Renal pelvis (tissue), 4 donors: Measurements from ENCODE around the gene CD80. TPM values are rescaled to one million over a fixed set of nuclear protein-coding genes. Genes with fewer than 3 reads are reported as not detected.

Source experiments
- DNase-seq: peaks from one replicate; pipeline ENCODE4 v3.0.0-alpha.2; 2013
- polyA plus RNA-seq, 3 donors: library from polyadenylated mRNA; unstranded; fragments of 120-200 nt; gene quantifications; one replicate each; pipeline ENCODE4 v1.2.1, GENCODE V29; 2013; ENCODE audit not compliant: insufficient read length in 3 of 3

Gene CD80
- polyA plus RNA-seq, 3 donors, result 0.17 to 0.42 (median 0.30) TPM

DNA sequence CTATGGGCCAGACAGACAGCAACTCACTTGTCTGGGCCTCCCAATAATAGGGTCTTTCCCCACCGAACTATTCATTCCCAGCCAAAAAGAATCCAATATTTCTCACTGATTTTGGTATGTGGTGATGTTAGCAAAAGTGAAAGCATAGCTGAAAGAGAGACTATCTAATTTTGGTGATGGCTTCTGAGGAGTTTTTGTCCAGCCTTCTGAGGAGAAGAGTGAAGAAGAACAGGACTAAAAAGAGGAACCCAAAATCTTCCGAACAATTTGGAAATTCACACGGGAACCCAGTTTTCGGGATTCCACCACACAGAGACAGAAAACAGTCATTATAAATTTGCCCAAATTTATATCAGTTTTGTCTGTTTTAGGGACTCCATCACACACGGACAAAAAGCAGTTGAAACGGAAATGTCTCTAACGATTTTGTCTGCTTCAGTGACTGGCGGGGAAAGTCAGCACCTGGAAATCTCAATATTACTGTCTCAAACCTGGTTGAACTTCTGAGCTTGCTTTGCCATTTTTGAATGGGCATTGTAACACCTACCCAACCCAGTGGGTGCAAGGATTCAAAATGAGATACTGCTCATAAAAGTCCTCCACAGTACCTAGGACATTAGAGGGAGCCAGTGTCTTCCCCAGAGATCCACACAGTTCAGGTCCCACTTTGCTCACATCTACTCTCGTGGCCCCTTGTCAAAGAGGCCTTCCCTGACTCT, 9.1 kb downstream of the CD80 start:
- DNase-seq, result no peak

DNA sequence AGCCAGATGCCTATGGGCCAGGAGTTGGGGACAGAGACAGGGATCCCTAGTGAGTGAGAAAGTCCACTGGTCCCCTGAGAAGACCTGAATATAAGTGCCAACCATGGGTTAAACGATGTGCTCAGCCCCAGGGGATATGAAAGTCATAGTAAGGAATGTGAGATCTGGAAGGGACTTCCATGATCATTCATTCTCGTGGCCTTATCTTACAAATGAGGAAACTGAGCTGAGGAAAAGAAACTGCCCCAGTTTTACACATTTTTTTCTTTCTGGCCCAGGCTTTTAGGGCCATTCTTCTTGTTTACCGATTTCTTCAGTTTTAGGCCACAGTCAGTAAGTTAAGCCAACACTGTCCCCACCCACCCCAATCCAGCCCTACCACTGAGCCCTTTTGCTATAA, 11.1 kb downstream of the CD80 start:
- DNase-seq, result no peak

DNA sequence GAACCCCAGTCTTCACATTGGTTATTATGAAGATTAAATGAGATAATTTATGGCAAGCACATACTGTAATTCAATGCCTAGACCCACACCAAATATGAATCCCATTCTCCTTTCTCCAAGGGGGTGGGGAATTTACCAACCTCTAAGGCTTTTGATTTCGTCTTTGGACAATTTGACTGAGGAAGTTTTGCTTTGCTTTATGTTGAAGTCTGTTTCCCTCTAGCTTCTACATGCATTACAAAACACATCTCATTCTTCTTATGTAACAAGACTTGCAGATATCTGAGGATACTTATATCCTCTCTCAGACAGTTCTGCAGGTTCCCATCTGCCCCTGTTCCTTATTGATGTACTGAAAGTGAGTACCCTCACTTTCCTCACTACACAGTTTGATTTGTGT, 12.2 kb downstream of the CD80 start:
- DNase-seq, result no peak

DNA sequence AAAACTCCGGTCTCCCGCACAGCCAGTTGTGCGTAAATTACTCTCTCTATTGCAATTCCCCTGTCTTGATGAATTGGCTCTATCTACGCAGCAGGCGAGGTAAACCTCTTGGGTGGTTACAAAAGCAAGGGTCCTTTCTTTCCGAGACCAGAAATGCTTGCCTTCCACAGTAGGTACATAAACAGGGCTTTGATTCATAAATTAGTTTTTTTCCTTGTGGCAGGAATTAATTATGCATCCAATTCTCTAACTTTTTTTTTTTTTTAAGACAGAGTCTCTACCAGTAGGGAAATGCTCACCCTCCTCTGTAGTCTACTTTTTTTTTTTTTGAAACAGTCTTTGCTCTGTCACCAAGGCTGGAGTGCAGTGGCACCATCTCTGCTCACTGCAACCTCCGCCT, 16.3 kb downstream of the CD80 start:
- DNase-seq, result no peak

DNA sequence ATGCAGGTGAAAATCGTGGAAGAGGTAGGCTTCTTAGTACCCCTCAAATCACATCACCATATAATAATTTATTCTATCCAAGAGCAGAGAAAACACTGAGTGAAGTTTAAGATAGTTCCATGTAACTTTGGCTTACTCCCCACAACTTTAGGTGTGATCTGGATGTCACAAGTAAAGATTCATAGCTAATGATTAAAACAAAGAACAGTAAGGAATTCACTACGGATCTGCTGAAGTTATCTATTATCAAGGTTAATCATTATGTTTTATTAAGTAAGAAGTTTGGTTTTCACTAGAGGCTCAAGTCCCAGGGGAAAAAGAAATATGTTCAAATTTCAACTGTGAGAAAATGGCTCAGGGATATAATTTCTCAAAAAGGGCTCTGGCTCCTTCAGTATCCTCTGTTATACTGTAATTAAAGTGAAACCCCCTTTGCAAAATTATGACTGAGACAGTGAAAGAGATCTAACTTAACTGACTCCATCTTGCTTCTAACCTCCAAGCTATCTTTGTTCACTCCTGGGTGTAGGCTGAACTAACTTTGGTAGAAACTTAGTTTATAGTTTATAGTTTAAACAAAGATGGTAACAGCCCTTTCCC, 17.1 kb downstream of the CD80 start:
- no peak for DNase-seq

DNA sequence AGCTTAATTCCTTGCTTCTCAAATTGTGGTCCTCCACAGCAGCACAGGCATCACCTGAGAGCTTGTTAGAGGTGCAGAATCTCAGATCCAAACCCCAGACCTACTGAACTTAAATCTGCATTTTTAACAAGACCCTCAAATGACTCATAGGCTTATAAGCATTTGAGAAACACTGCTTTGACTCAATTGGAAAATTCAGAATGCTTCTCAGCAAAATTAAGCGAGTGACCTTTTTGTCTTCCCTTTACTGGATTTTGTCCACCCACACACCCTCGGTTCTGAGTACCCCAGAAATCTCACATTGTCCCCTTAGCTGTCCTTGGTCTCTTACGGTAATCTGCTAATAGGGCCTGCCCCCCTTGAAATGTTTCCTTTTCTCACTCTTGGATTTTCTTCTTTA, 17.9 kb downstream of the CD80 start:
- no peak for DNase-seq

DNA sequence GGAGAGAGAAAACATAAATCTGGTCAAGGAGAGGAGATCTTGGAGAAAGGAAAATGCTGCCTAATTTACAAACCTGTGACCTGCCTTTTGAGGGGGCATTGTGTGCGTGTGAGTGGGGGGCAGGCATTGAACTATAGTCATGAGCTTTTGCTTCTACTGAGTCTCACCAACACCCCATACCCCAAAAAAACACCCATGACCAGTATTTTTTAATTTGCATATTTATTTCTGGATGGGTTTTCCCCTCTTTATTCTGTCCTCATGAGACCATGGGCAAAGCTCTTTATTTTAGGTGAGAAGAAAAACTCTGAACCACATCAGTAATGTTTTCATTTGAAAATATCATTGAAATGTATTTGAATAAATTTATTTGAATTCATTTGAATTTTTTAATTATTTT, 20.6 kb downstream of the CD80 start:
- no peak for DNase-seq

DNA sequence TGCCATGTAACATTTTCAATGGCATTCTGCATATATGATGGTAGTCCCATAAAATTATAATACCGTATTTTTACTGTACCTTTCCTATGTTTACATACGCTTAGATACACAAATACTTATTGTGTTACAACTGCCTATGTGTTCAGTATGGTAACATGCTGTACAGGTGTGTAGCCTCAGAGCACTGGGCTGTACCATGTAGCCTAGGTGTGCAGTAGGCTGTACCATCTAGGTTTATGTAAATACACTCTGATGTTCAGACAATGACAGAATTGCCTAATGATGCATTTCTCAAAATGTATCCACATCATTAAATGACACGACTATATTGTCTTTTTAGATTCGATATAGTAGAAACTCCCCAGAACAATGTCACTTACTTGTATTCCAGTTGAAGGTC, 22.7 kb downstream of the CD80 start:
- DNase-seq, result no peak

DNA sequence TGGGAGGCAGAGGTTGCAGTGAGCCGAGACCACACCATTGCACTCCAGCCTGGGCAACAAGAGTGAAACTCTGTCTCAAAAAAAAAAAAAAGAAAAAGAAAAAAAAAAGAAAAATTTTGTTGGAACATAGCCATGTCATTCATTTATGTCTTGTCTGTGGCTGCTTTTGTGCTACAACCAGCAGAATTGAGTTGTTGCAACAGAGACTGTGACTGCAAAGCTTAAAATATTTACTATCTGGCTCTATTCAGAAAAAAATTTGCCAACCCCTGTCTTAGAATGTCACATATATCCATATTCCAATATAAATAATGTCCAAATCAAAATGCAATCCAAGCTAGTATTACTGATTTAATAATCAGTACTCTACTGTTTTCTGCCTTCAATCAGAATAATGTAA, 25.1 kb downstream of the CD80 start:
- DNase-seq, result no peak

DNA sequence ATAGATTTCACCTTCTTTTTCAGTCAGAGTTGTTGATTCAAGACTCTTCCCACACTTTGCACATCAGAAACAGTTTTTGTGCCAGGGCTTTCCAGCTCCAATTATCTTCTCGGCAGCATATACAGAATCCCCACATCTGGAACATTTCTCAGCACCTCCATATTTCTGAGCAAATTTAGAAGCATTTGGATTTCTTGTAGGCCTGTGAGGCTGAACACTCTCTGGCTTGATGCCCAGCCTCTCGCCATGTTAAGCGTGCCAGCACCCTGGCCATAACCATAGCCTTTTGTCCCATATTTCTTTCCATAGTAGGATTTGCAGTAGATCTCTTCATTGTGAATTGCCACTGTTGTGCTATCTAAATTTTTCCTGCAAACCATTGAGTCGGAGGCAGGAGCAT, 28.3 kb downstream of the CD80 start:
- no peak for DNase-seq

DNA sequence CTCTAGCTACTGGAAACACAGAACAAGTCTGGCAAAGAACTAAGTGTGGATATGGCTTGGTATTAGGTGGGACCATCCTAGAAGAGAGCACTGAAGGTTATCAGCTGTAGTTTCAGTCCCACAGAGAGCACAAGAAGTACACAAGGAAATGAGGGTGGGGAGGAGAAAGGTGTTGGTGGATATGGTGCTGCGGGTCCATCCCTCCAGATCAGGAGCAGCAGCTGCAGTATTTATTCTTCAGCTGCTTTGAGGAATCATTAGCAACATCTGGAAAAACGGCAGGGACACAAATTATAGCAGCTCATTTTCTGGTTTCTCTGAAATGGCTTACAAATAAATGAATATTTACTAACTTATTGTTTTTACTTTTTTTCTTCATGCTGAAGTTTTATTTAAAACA, 29.0 kb downstream of the CD80 start:
- DNase-seq, result no peak

DNA sequence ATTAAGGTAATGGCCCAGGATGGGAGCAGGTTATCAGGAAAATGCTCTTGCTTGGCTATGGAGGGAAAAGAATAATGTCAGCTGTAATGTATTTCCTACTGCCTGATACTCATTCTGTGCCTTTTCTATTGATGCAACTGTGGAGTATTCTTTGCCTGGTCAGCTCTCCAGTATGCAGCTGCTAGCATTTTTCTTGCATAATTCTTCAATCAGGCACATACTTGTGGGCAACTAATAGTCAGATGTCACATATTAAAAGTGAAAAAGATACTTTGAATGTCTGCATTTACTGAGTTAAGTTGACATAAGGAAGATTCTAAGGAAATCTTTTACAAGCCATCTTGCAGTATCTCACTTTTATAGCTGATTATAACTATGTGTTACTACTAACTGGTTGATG, 29.5 kb downstream of the CD80 start:
- no peak for DNase-seq

DNA sequence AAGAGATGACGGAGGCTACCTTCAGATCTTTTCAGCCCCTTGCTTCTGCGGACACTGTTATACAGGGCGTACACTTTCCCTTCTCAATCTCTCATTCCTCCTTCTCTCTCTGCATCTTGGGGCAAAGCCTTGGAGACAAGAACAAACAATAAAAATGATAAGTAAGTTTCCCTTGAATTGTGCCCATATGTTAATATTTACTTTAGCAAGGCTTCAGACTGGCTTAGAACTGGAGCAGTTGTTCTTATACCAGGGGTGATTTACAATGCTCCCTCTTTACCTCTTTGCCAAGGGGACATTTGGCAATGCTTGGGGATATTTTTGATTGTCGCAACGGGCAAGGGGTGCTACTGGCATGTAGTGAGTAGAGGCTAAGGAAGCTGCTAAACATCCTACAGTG, 31.7 kb downstream of the CD80 start:
- DNase-seq, result no peak

DNA sequence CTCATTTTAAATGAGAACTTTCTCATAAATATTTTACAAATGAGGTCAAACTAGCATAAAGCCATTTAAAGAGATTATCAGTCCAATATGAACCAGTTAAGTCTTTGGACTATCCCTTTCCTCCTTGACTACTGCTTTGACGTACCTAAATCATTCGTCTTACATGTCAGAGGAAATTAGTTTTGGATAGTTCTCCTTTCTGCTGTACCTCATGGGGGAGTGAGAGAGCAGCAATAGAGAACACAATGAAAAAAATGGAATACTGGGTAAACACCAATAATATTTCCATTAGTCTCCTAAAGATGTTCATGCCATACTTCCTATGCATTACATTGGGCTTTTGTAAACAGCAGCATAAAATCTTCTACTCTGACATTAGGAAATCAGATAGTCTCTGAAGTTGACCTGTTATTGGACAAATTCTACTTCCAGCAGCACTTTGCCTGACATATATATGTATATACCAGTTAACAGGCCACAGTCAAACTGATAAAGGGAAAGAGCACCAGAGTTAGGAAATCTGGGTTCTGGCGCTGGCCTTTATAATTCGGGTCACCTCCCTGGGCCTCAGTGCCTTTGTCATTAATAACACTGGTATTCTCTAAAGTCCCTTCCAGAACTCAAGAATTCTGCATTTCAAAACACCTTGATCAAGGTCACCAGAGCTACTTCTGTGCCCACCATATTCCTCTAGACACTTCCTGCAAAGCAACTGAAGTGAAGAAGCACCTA, 34.3 kb downstream of the CD80 start:
- no peak for DNase-seq

DNA sequence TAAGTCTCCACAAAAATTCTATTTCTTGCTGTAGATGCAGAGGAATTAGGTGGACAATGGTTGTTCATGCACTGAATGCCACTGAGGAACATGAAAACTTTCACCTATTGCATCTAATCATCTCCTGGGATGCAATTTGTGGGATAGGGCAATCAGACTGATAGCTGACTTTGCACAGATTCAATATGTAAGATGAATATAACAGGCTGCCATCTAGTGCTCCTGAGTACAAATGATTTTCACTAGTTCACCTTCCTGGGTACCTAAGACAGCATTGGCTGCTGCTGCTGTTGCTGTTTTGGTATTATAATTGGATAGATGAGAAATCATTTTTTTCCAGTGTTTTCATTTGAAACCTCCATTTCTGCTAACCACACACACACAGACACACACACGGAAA, 41.4 kb downstream of the CD80 start:
- no peak for DNase-seq

DNA sequence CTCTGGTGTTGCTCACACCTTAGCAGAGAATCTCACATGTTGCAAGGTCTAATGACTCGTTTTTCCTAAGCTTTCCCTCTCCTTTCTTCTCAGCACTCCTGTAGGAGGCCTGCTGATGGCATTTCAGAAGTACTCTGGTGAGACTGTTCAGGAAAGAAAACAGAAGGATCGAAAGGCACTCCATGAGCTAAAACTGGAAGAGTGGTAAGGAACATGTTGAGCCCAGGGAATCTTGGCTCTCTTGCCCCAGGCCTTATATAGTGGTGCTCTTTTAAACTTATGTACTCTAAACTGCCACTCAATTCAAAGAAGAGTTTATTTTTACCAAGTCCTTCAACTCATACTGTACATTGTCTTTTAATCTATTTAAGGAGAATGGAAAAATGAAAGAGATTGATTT, 42.3 kb downstream of the CD80 start:
- no peak for DNase-seq

DNA sequence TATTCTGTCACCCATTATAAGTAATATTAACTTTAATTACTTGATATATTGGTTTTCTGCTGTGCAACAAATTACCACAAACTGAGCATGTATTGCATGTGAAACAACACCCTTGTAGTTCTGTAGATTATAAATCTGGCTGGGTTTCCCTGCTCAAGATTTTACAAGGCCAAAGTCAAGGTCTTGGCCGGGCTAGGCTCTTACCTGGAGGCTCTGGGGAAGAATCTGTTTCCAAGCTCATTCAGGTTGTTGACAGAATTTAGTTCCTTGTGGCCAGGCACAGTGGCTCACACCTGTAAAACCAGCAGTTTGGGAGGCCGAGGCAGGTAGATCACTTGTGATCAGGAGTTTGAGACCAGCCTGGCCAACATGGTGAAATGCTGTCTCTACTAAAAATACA, 44.8 kb downstream of the CD80 start:
- no peak for DNase-seq

DNA sequence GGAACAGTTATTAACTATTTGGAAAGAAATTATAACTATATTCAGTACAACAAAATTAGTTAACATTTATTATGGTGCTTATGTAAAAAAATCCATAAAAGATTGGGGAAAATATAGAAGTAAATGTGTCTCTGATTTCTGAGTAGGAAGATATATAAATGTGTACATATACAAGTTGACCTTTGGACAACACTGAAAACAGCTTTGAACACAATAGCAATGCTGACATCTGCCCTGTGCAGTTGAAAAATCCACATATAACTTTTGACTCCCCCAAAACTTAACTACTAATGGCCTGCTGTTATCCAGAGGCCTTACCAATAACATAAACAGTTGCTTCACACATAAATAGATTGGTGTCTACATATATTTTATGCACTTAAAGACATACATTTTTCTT, 48.7 kb downstream of the CD80 start:
- DNase-seq, result no peak

DNA sequence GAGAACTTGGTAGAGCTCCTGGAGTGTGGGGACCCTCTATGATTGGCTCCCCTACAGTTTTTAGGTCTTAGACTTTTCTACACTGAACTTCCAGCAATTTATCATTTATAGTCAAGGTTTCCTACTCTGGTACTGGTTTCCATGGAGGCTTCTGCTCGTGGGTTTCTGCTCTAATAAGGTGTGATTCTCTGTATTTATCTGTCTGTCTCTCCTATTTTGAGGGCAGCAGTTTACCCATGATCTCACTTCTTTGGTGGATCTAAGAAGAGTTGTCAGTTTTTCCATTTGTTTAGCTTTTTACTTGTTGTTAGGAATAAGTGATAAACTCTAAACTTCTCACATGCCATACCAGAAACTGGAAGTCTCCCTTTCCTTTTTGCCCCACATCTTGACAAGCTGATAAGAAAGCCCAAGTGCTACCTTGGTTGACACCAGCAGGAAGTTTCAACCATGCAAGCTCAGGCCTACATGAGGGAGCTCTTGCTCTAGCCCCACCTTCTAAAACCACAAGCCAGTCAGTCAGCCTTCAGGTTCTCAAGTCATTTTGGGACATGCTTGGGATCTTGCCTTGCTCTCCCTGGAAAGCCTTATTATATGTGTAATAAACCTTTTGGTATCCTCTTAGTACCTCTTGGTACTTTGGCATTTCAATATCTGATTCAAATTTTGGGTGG, 51.1 kb downstream of the CD80 start:
- no peak for DNase-seq

DNA sequence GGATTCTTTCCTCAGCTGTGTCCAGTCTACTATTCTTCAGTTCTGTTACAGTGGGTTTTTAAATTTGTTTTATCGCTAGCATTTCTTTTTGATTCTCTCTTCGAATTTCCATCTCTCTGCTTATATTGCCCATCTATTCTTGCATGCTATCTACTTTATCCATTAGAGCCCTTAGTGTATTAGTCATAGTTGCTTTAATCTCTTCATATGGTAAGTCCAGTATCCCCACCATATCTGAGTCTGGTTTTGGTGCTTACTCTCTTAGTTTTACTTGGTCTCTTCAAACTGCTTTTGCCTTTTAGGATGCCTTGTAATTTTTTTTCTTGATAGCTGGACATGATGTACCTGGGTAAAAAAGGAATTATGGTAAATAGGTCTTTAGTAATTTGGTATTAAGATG, 52.0 kb downstream of the CD80 start:
- no peak for DNase-seq

DNA sequence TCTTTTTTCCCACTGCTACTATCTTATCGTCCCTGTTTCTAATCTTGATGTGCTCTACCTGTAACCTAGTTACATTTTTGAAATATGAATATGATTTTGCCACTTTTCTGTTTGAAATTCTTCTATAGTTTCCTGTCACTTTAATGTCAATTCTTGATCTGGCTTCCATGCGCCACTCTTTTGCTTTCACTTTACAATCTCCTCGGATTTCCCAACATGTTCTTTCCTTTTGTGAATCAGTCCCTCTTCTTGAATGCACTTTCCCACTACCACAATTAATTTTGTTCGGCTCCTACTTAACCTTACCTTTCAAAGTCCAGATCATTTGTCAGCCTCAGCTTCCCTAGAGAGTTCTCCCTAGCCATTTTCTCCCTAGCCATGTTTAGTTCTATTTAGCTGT, 52.8 kb downstream of the CD80 start:
- DNase-seq, result no peak

DNA sequence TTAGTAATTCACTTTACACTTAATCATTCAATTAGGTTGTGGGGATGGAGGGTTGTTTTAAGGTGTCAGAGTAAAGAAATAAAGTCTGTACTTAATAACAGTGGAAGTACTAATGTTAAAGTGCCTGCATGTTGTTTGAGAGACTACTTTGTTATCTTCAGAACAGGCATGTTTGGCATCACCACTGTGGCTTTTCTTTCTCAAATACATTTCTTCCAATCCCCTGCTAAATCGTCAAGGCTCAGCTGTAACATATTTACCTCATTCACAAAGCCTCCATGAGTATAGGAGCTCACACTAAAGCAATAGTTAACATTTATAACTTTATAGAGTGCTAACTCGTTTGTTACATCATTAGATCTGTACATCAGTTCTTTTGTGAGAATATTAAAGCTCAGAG, 58.5 kb downstream of the CD80 start:
- DNase-seq, result no peak

DNA sequence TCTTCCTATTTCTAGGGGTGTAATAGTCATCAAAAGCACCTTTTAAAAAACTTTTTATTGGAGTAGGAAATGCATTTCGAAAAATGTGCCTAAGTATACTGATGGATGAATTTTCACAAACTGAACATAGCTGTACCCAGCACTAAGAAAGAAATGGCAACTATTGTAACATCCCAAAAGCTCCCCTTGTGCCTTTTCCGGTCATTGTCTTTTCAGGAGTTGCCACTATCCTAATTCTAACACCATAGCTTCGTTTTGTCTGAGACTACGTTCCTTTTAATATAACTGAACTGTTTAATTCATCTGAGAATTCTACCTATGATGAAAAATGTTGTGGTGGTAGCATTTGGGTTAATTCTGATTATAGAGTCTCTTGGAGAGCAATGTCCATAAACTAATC, 59.1 kb downstream of the CD80 start:
- no peak for DNase-seq
